Liver (tissue), 3 donors: ENCODE data around the gene ZFP1.

Experiments
- ATF3 ChIP-seq: IDR thresholded peaks from 2 replicates; pipeline ENCODE4 v1.6.1; 2016; ENCODE audit warnings: antibody characterized with exemption
- HNF4A ChIP-seq, 2 donors: conservative IDR thresholded peaks; 2 replicates each; pipeline ENCODE4 v1.6.1; 2016; ENCODE audit warnings: antibody characterized with exemption in 2 of 2, mild to moderate bottlenecking in 2 of 2
- TF ChIP-seq, protein P1 (sequence below): IDR thresholded peaks from 2 replicates; pipeline ENCODE4 v1.6.1; 2016; ENCODE audit warnings: antibody characterized with exemption, mild to moderate bottlenecking
- TF ChIP-seq, protein P2 (sequence below): fragments of 150-350 bp; IDR thresholded peaks from 2 replicates; pipeline ENCODE4 v1.5.1; 2017; ENCODE audit warnings: improper control_type of control experiment, low read depth, low read length; ENCODE audit not compliant: missing input control
- TF ChIP-seq, protein P3 (sequence below): IDR thresholded peaks from 2 replicates; pipeline ENCODE4 v1.6.1; 2016; ENCODE audit warnings: antibody characterized with exemption
- donor health status: healthy.
- donor health status: healthy.

DNA sequence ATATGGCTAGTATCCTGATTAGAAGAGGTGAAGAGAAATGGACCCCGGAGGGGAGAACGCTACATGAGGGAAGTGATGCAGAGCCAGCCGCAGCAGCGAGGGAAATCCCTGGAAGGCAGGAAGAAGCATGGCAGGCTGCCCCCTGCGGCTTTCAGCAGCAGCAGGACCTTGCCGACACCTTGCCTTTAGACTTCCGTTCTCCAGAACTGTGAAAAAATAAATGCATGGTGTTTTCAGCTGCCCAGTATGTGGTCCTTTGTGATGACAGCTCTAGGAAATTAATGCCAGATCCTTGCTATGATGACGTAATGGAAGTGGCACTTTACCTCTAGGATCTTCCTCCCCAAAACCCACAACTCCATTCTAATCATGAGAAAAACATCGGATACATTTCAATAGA lies 9.7 kb upstream of the ZFP1 start:
- TF ChIP-seq, protein P1, sequence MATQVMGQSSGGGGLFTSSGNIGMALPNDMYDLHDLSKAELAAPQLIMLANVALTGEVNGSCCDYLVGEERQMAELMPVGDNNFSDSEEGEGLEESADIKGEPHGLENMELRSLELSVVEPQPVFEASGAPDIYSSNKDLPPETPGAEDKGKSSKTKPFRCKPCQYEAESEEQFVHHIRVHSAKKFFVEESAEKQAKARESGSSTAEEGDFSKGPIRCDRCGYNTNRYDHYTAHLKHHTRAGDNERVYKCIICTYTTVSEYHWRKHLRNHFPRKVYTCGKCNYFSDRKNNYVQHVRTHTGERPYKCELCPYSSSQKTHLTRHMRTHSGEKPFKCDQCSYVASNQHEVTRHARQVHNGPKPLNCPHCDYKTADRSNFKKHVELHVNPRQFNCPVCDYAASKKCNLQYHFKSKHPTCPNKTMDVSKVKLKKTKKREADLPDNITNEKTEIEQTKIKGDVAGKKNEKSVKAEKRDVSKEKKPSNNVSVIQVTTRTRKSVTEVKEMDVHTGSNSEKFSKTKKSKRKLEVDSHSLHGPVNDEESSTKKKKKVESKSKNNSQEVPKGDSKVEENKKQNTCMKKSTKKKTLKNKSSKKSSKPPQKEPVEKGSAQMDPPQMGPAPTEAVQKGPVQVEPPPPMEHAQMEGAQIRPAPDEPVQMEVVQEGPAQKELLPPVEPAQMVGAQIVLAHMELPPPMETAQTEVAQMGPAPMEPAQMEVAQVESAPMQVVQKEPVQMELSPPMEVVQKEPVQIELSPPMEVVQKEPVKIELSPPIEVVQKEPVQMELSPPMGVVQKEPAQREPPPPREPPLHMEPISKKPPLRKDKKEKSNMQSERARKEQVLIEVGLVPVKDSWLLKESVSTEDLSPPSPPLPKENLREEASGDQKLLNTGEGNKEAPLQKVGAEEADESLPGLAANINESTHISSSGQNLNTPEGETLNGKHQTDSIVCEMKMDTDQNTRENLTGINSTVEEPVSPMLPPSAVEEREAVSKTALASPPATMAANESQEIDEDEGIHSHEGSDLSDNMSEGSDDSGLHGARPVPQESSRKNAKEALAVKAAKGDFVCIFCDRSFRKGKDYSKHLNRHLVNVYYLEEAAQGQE, result no peak
- TF ChIP-seq, protein P2, sequence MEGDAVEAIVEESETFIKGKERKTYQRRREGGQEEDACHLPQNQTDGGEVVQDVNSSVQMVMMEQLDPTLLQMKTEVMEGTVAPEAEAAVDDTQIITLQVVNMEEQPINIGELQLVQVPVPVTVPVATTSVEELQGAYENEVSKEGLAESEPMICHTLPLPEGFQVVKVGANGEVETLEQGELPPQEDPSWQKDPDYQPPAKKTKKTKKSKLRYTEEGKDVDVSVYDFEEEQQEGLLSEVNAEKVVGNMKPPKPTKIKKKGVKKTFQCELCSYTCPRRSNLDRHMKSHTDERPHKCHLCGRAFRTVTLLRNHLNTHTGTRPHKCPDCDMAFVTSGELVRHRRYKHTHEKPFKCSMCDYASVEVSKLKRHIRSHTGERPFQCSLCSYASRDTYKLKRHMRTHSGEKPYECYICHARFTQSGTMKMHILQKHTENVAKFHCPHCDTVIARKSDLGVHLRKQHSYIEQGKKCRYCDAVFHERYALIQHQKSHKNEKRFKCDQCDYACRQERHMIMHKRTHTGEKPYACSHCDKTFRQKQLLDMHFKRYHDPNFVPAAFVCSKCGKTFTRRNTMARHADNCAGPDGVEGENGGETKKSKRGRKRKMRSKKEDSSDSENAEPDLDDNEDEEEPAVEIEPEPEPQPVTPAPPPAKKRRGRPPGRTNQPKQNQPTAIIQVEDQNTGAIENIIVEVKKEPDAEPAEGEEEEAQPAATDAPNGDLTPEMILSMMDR, result no peak
- TF ChIP-seq, protein P3, sequence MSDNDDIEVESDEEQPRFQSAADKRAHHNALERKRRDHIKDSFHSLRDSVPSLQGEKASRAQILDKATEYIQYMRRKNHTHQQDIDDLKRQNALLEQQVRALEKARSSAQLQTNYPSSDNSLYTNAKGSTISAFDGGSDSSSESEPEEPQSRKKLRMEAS, result no peak
- TF ChIP-seq HNF4A (conservative IDR thresholded peaks at IDR 0.05), result no peak
- no peak for TF ChIP-seq ATF3
